ENCODE data around the gene SERPINB12.

The SERPINB12 gene

DNA sequence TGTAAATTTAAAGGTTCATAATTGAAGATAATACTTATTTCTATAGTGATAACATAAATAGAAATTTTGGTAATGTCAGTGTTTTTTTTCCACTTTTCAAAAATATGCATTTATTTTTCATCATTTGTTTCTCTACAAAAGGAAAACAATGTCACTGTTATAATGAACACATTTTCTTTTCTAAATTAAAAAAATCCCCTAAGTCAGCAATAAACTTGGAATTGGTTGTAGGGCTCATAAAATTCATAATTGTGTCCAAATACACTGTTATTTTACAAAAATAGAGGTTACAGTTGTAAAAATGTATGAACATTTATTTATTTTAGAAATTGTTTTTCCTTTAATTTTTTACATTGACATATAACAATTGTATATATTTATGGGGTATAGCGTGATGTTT, 26.4 kb upstream of the SERPINB12 start:
- Histone ChIP-seq H3K4me1 (ENCODE audit: control insufficient read depth in 5 of 5, insufficient read depth in 5 of 5, low read length in 5 of 5) (no peaks in the 10 kb centered on the region), H3K36me3 (ENCODE audit: control insufficient read depth in 5 of 5, insufficient read depth in 5 of 5, low read length in 5 of 5) (no peaks in the 10 kb centered on the region), H3K4me3 (ENCODE audit: low read depth in 1 of 5, low read length in 5 of 5) (no peak overlapping the region), H3K27me3 (ENCODE audit: control insufficient read depth in 5 of 5, insufficient read depth in 4 of 5, low read length in 5 of 5) (peaks cover 0 to 10% (median 3%) of the 10 kb centered on the region in 5 donors), H3K27ac (ENCODE audit: low read depth, low read length) (no peak overlapping the region), H3K9me3 (ENCODE audit: control insufficient read depth in 5 of 5, low read length in 5 of 5) (no peaks in the 10 kb centered on the region), H3K9ac (ENCODE audit: low read length in 5 of 5) (no peak overlapping the region)

- H3K27ac ChIP-seq (ENCODE audit: low read depth, low read length), result no peak overlapping the region
- no peak overlapping the region for H3K4me3 ChIP-seq (ENCODE audit: low read depth in 1 of 5, low read length in 5 of 5)
- H3K9ac ChIP-seq (ENCODE audit: low read length in 5 of 5), result no peak overlapping the region
- peaks cover 0 to 8% (median 3%) of the 10 kb centered on the region in 5 donors for H3K27me3 ChIP-seq (ENCODE audit: control insufficient read depth in 5 of 5, insufficient read depth in 4 of 5, low read length in 5 of 5)
- H3K4me1 ChIP-seq (ENCODE audit: control insufficient read depth in 5 of 5, insufficient read depth in 5 of 5, low read length in 5 of 5), result no peaks in the 10 kb centered on the region
- H3K9me3 ChIP-seq (ENCODE audit: control insufficient read depth in 5 of 5, low read length in 5 of 5), result no peaks in the 10 kb centered on the region
- no peaks in the 10 kb centered on the region for H3K36me3 ChIP-seq (ENCODE audit: control insufficient read depth in 5 of 5, insufficient read depth in 5 of 5, low read length in 5 of 5)
These were observed 23.8 kb upstream of the SERPINB12 start for GRCh38 chr18:63518178-63519012.

DNA sequence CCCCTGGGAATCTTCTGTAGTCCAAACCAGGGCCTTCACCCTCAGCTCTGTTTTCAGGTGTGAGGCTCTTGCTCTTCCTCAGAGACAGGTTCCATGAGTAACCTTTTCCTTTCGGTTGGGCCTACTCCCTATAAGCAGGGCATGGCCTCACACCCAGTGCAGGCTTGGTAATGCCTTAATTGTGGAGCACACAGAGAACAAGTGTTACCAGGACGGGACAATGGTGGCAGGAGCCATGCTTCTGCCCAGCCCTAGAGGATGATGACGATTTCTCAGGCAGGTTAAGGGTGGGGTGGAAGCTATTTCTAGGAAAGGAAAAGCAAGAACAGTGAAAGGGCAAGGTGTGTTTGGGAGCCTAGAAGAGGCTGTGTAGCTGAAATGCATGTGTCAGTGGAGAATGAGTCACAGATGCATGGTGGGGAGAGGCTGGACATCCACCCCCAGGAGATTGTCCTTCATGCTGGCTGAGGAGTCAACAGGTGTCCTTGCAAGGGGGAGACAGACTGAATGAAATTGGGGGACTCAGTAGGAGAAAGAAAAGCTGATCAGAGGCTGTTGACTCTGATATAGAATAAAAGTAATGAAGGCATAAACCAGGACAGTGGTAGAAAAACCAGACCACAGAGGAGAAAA, 22.0 kb upstream of the SERPINB12 start:
- no peak overlapping the region for H3K27ac ChIP-seq (ENCODE audit: low read depth, low read length)
- no peak overlapping the region for H3K9ac ChIP-seq (ENCODE audit: low read length in 5 of 5)
- no peak overlapping the region for H3K4me3 ChIP-seq (ENCODE audit: low read depth in 1 of 5, low read length in 5 of 5)
- no peaks in the 10 kb centered on the region for H3K36me3 ChIP-seq (ENCODE audit: control insufficient read depth in 5 of 5, insufficient read depth in 5 of 5, low read length in 5 of 5)
- peaks cover 0 to 3% (median 0%) of the 10 kb centered on the region in 5 donors for H3K27me3 ChIP-seq (ENCODE audit: control insufficient read depth in 5 of 5, insufficient read depth in 4 of 5, low read length in 5 of 5)
- H3K4me1 ChIP-seq (ENCODE audit: control insufficient read depth in 5 of 5, insufficient read depth in 5 of 5, low read length in 5 of 5), result no peaks in the 10 kb centered on the region
- no peaks in the 10 kb centered on the region for H3K9me3 ChIP-seq (ENCODE audit: control insufficient read depth in 5 of 5, low read length in 5 of 5)

GRCh38 chr18:63523660-63524059, 18.5 kb upstream of the SERPINB12 start:
- Histone ChIP-seq H3K9ac (ENCODE audit: low read length in 5 of 5) (no peak overlapping the region), H3K9me3 (ENCODE audit: control insufficient read depth in 5 of 5, low read length in 5 of 5) (no peaks in the 10 kb centered on the region), H3K27me3 (ENCODE audit: control insufficient read depth in 5 of 5, insufficient read depth in 4 of 5, low read length in 5 of 5) (peaks cover 0 to 3% (median 0%) of the 10 kb centered on the region in 5 donors), H3K4me1 (ENCODE audit: control insufficient read depth in 5 of 5, insufficient read depth in 5 of 5, low read length in 5 of 5) (no peaks in the 10 kb centered on the region), H3K4me3 (ENCODE audit: low read depth in 1 of 5, low read length in 5 of 5) (no peak overlapping the region), H3K36me3 (ENCODE audit: control insufficient read depth in 5 of 5, insufficient read depth in 5 of 5, low read length in 5 of 5) (no peaks in the 10 kb centered on the region), H3K27ac (ENCODE audit: low read depth, low read length) (no peak overlapping the region)

GRCh38 chr18:63527251-63527650, 14.9 kb upstream of the SERPINB12 start:
- no peak overlapping the region for H3K4me3 ChIP-seq (ENCODE audit: low read depth in 1 of 5, low read length in 5 of 5)
- H3K36me3 ChIP-seq (ENCODE audit: control insufficient read depth in 5 of 5, insufficient read depth in 5 of 5, low read length in 5 of 5), result no peaks in the 10 kb centered on the region
- H3K4me1 ChIP-seq (ENCODE audit: control insufficient read depth in 5 of 5, insufficient read depth in 5 of 5, low read length in 5 of 5), result no peaks in the 10 kb centered on the region
- H3K9ac ChIP-seq (ENCODE audit: low read length in 5 of 5), result no peak overlapping the region
- H3K9me3 ChIP-seq (ENCODE audit: control insufficient read depth in 5 of 5, low read length in 5 of 5), result no peaks in the 10 kb centered on the region
- H3K27ac ChIP-seq (ENCODE audit: low read depth, low read length), result no peak overlapping the region
- peaks cover 0 to 2% (median 0%) of the 10 kb centered on the region in 5 donors for H3K27me3 ChIP-seq (ENCODE audit: control insufficient read depth in 5 of 5, insufficient read depth in 4 of 5, low read length in 5 of 5)

GRCh38 chr18:63528863-63529492, 13.2 kb upstream of the SERPINB12 start:
- peaks cover 0 to 2% (median 0%) of the 10 kb centered on the region in 5 donors for H3K27me3 ChIP-seq (ENCODE audit: control insufficient read depth in 5 of 5, insufficient read depth in 4 of 5, low read length in 5 of 5)
- no peaks in the 10 kb centered on the region for H3K4me1 ChIP-seq (ENCODE audit: control insufficient read depth in 5 of 5, insufficient read depth in 5 of 5, low read length in 5 of 5)
- no peaks in the 10 kb centered on the region for H3K36me3 ChIP-seq (ENCODE audit: control insufficient read depth in 5 of 5, insufficient read depth in 5 of 5, low read length in 5 of 5)
- H3K27ac ChIP-seq (ENCODE audit: low read depth, low read length), result no peak overlapping the region
- no peak overlapping the region for H3K4me3 ChIP-seq (ENCODE audit: low read depth in 1 of 5, low read length in 5 of 5)
- no peak overlapping the region for H3K9ac ChIP-seq (ENCODE audit: low read length in 5 of 5)
- H3K9me3 ChIP-seq (ENCODE audit: control insufficient read depth in 5 of 5, low read length in 5 of 5), result no peaks in the 10 kb centered on the region

- H3K36me3 ChIP-seq (ENCODE audit: control insufficient read depth in 5 of 5, insufficient read depth in 5 of 5, low read length in 5 of 5), result no peaks in the 10 kb centered on the region
- H3K9me3 ChIP-seq (ENCODE audit: control insufficient read depth in 5 of 5, low read length in 5 of 5), result no peaks in the 10 kb centered on the region
- no peaks in the 10 kb centered on the region for H3K4me1 ChIP-seq (ENCODE audit: control insufficient read depth in 5 of 5, insufficient read depth in 5 of 5, low read length in 5 of 5)
- no peak overlapping the region for H3K27ac ChIP-seq (ENCODE audit: low read depth, low read length)
- H3K4me3 ChIP-seq (ENCODE audit: low read depth in 1 of 5, low read length in 5 of 5), result no peak overlapping the region
- peaks cover 0 to 2% (median 0%) of the 10 kb centered on the region in 5 donors for H3K27me3 ChIP-seq (ENCODE audit: control insufficient read depth in 5 of 5, insufficient read depth in 4 of 5, low read length in 5 of 5)
- H3K9ac ChIP-seq (ENCODE audit: low read length in 5 of 5), result no peak overlapping the region
These were observed 9.7 kb upstream of the SERPINB12 start for GRCh38 chr18:63532471-63532870.

DNA sequence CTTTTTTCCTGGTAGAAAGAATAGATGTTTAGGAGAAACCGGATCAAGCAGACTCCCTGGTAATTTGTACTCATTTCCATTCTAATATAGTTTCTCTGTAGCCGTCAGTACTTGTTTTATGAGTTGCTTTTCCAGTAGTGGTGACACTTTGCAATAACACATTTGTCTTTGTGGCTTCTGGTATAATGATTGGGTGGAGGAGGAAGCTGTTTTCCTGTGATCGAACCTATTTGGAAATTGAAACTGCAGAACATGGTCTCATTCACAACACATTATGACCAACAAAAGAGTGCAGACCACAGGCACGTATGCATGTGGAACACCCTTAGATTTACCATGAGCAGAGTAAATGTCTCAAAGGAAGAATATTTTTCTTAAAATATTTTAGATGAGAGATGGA, 7.6 kb upstream of the SERPINB12 start:
- no peaks in the 10 kb centered on the region for H3K36me3 ChIP-seq (ENCODE audit: control insufficient read depth in 5 of 5, insufficient read depth in 5 of 5, low read length in 5 of 5)
- peaks cover 0 to 2% (median 0%) of the 10 kb centered on the region in 5 donors for H3K27me3 ChIP-seq (ENCODE audit: control insufficient read depth in 5 of 5, insufficient read depth in 4 of 5, low read length in 5 of 5)
- no peak overlapping the region for H3K4me3 ChIP-seq (ENCODE audit: low read depth in 1 of 5, low read length in 5 of 5)
- no peak overlapping the region for H3K9ac ChIP-seq (ENCODE audit: low read length in 5 of 5)
- H3K27ac ChIP-seq (ENCODE audit: low read depth, low read length), result no peak overlapping the region
- H3K9me3 ChIP-seq (ENCODE audit: control insufficient read depth in 5 of 5, low read length in 5 of 5), result no peaks in the 10 kb centered on the region
- H3K4me1 ChIP-seq (ENCODE audit: control insufficient read depth in 5 of 5, insufficient read depth in 5 of 5, low read length in 5 of 5), result peaks cover 0 to 2% (median 0%) of the 10 kb centered on the region in 5 donors

DNA sequence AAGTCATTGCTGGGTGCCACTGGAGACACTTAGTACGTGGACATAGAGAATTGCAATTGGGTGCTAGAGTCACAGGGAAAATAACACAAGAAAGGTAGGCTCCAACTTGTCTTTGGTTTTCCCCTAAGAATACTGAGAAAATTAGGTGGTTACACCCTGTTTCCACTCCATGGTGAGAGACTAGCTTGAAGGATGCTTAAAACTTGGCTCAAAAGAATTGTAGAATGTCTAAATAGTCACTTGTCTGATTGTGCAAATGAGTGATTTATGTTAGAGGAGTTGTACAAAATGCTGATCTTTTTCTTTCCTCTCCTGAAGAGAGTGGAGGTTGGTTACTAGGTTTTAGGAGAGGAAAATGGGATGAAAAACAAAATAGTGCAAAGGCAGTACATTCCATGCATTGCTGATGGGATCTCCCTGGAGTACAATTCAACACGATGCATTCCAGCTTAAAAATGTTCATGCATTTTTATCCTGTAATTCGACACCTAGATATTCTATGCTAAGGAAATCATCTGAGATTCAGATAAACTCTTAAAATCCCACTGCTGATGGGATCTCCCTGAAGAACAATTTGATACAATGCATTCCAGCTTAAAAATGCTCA, 2.2 kb upstream of the SERPINB12 start:
- Histone ChIP-seq H3K9ac (ENCODE audit: low read length in 5 of 5) (no peak overlapping the region), H3K4me3 (ENCODE audit: low read depth in 1 of 5, low read length in 5 of 5) (no peak overlapping the region), H3K27me3 (ENCODE audit: control insufficient read depth in 5 of 5, insufficient read depth in 4 of 5, low read length in 5 of 5) (no peaks in the 10 kb centered on the region), H3K4me1 (ENCODE audit: control insufficient read depth in 5 of 5, insufficient read depth in 5 of 5, low read length in 5 of 5) (peaks cover 0 to 10% (median 6%) of the 10 kb centered on the region in 5 donors), H3K27ac (ENCODE audit: low read depth, low read length) (no peak overlapping the region), H3K36me3 (ENCODE audit: control insufficient read depth in 5 of 5, insufficient read depth in 5 of 5, low read length in 5 of 5) (no peaks in the 10 kb centered on the region), H3K9me3 (ENCODE audit: control insufficient read depth in 5 of 5, low read length in 5 of 5) (no peaks in the 10 kb centered on the region)

- H3K4me3 ChIP-seq (ENCODE audit: low read depth in 1 of 5, low read length in 5 of 5), result no peak overlapping the region
- H3K27ac ChIP-seq (ENCODE audit: low read depth, low read length), result no peak overlapping the region
- peaks cover 0 to 10% (median 6%) of the 10 kb centered on the region in 5 donors for H3K4me1 ChIP-seq (ENCODE audit: control insufficient read depth in 5 of 5, insufficient read depth in 5 of 5, low read length in 5 of 5)
- H3K9me3 ChIP-seq (ENCODE audit: control insufficient read depth in 5 of 5, low read length in 5 of 5), result no peaks in the 10 kb centered on the region
- H3K36me3 ChIP-seq (ENCODE audit: control insufficient read depth in 5 of 5, insufficient read depth in 5 of 5, low read length in 5 of 5), result no peaks in the 10 kb centered on the region
- no peaks in the 10 kb centered on the region for H3K27me3 ChIP-seq (ENCODE audit: control insufficient read depth in 5 of 5, insufficient read depth in 4 of 5, low read length in 5 of 5)
- H3K9ac ChIP-seq (ENCODE audit: low read length in 5 of 5), result no peak overlapping the region
These were observed 1.8 kb downstream of the SERPINB12 start for GRCh38 chr18:63544017-63544416.

Data from subcutaneous abdominal adipose tissue (tissue), 5 donors.